Thyroid gland (tissue), 4 donors: ENCODE results near the gene ANKLE1.

Experiments
- CTCF ChIP-seq, 6 experiments: fragments of 200-600 bp in 3 of 6; fragments of 450-650 bp in 3 of 6; sonication (generic) in 3 of 6; IDR thresholded peaks; one replicate each; pipeline ENCODE4 v1.5.1; 2016 to 2019; ENCODE audit warnings: antibody characterized with exemption in 6 of 6, mild to moderate bottlenecking in 2 of 6, inconsistent platforms in 1 of 6, moderate library complexity in 1 of 6
- POLR2A ChIP-seq, 2 donors: fragments of 450-650 bp; IDR thresholded peaks; one replicate each; pipeline ENCODE4 v1.6.1; 2017; ENCODE audit warnings: antibody characterized with exemption in 2 of 2, mild to moderate bottlenecking in 2 of 2, moderate library complexity in 1 of 2

DNA sequence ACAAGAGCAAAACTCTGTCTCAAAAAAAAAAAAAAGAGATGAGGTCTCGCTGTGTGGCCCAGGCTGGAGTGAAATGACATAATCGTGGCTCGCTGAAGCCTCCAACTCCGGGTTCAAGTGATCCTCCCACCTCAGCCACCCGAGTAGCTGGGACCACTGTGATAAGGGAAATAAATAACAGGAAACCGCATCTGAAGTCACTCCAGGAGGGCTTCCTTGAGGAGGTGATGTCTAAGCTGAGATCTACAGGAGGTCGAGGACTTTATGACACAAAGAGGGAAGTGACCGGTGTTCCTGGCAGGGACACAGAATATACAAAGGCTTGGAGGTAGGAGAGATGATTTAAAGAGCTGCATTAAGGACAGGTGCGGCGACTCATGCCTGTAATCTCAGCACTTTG lies 27.1 kb upstream of the ANKLE1 start:
- TF ChIP-seq CTCF (IDR thresholded peaks at IDR 0.05) (no peak), POLR2A (IDR thresholded peaks at IDR 0.05) (no peak)
